ENCODE data around the gene MAP2K5.
"Not testable (repeated sequence)": the region's sequence is repeated elsewhere in the genome, so short reads cannot be mapped to it uniquely, and the experiment has no call there.

The MAP2K5 gene

GRCh38 chr15:67646847-67647246, 104.3 kb downstream of the MAP2K5 start:
- in situ Hi-C loops (cut with MboI; ENCODE audit: low sequenced_read_pairs), result no loop called here

- in situ Hi-C loops (cut with MboI; ENCODE audit: low sequenced_read_pairs), result no loop called here
Observed at GRCh38 chr15:67652586-67652985, 110.1 kb downstream of the MAP2K5 start.

GRCh38 chr15:67660446-67660845, 117.9 kb downstream of the MAP2K5 start:
- in situ Hi-C loops (cut with MboI; ENCODE audit: low sequenced_read_pairs), result no loop called here

GRCh38 chr15:67660874-67661606, 118.5 kb downstream of the MAP2K5 start:
- in situ Hi-C loops (cut with MboI; ENCODE audit: low sequenced_read_pairs), result no loop called here

- in situ Hi-C loops (cut with MboI; ENCODE audit: low sequenced_read_pairs), result no loop called here
Observed at GRCh38 chr15:67670647-67671305, 128.3 kb downstream of the MAP2K5 start.

- in situ Hi-C loops (cut with MboI; ENCODE audit: low sequenced_read_pairs), result not testable (repeated sequence)
Observed at GRCh38 chr15:67672834-67673233, 130.3 kb downstream of the MAP2K5 start.

- in situ Hi-C loops (cut with MboI; ENCODE audit: low sequenced_read_pairs), result no loop called here
Observed at GRCh38 chr15:67674983-67675382, 132.5 kb downstream of the MAP2K5 start.

GRCh38 chr15:67678089-67678488, 135.6 kb downstream of the MAP2K5 start:
- in situ Hi-C loops (cut with MboI; ENCODE audit: low sequenced_read_pairs), result no loop called here

GRCh38 chr15:67678993-67679392, 136.5 kb downstream of the MAP2K5 start:
- in situ Hi-C loops (cut with MboI; ENCODE audit: low sequenced_read_pairs), result no loop called here

GRCh38 chr15:67680641-67681040, 138.1 kb downstream of the MAP2K5 start:
- in situ Hi-C loops (cut with MboI; ENCODE audit: low sequenced_read_pairs), result no loop called here

GRCh38 chr15:67685008-67685599, 142.6 kb downstream of the MAP2K5 start:
- in situ Hi-C loops (cut with MboI; ENCODE audit: low sequenced_read_pairs), result no loop called here

GRCh38 chr15:67685716-67686115, 143.2 kb downstream of the MAP2K5 start:
- in situ Hi-C loops (cut with MboI; ENCODE audit: low sequenced_read_pairs), result no loop called here

GRCh38 chr15:67690936-67691335, 148.4 kb downstream of the MAP2K5 start:
- in situ Hi-C loops (cut with MboI; ENCODE audit: low sequenced_read_pairs), result no loop called here

- in situ Hi-C loops (cut with MboI; ENCODE audit: low sequenced_read_pairs), result no loop called here
Observed at GRCh38 chr15:67691450-67691849, 148.9 kb downstream of the MAP2K5 start.

GRCh38 chr15:67692573-67692972, 150.1 kb downstream of the MAP2K5 start:
- in situ Hi-C loops (cut with MboI; ENCODE audit: low sequenced_read_pairs), result no loop called here

- in situ Hi-C loops (cut with MboI; ENCODE audit: low sequenced_read_pairs), result no loop called here
Observed at GRCh38 chr15:67696087-67696486, 153.6 kb downstream of the MAP2K5 start.

GRCh38 chr15:67700023-67700422, 157.5 kb downstream of the MAP2K5 start:
- in situ Hi-C loops (cut with MboI; ENCODE audit: low sequenced_read_pairs), result no loop called here

- in situ Hi-C loops (cut with MboI; ENCODE audit: low sequenced_read_pairs), result no loop called here
Observed at GRCh38 chr15:67701669-67702068, 159.2 kb downstream of the MAP2K5 start.

- in situ Hi-C loops (cut with MboI; ENCODE audit: low sequenced_read_pairs), result no loop called here
Observed at GRCh38 chr15:67707520-67708283, 165.2 kb downstream of the MAP2K5 start.

- in situ Hi-C loops (cut with MboI; ENCODE audit: low sequenced_read_pairs), result no loop called here
Observed at GRCh38 chr15:67708500-67708899, 166.0 kb downstream of the MAP2K5 start.

GRCh38 chr15:67715170-67715569, 172.7 kb downstream of the MAP2K5 start:
- in situ Hi-C loops (cut with MboI; ENCODE audit: low sequenced_read_pairs), result no loop called here

All from HL-60/S4 treated with retinoic acid at 250 ng/mL for 4 days and 3 days (cell line).